Left forelimb (tissue), 1 donor: Measurements from ENCODE around the gene SLC24A4.

Experiments used
- DNase-seq: peaks from one replicate; pipeline ENCODE4 v3.0.0-alpha.2; 2018; ENCODE audit warnings: low spot score

SLC24A4 gene

GRCh38 chr14:92475451-92476187, 152.7 kb downstream of the SLC24A4 start:
- no peak for DNase-seq

DNA sequence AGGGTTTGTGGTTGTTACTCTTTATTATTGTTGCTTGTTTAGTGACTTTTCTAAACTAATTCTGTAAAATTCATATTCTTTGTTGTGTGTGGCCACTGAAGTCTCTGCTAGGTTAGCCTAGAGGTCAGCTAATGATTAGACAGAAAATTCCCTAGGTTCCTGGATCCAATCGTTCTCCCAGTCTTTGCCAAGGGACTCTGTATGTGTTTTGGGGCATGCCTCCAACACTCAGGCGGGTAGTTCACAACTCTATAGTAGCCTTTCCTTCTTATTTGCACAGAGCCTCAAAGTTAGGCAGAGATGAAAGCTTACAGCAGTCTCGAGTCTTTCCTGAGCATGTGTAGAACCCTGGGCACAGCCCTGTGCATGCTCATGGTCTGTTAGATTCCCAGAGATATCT, 157.9 kb downstream of the SLC24A4 start:
- DNase-seq, result no peak

- no peak for DNase-seq
These were observed 158.4 kb downstream of the SLC24A4 start for GRCh38 chr14:92481386-92481785.

- no peak for DNase-seq
These were observed 159.0 kb downstream of the SLC24A4 start for GRCh38 chr14:92481811-92482555.

DNA sequence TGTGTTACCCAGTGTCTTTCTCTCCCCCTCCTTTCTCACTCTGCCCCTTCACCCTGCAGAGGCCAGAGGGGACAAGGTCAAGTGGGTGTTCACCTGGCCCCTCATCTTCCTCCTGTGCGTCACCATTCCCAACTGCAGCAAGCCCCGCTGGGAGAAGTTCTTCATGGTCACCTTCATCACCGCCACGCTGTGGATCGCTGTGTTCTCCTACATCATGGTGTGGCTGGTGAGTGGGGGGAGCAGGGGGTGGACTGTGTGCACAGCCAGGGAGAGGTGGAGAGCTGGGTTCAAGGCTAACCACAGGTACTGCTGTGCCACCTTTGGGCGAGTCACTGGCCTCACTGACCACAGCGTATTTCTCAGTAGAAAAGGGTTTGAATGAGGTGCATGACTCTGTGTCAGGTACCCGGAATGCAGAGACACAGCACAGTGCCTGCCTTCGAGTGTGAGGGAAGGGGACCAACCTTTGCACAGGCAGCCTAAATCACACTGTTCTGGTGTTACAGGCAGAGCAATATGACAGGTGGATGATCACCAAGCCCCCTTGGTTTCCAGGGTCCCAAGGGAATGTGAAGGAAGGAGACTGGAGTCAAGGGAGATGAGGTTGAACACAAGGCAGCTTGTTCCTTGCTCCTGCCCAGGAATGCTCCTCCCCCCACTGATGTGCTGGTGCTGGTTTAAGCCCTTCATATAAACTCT, 159.8 kb downstream of the SLC24A4 start:
- DNase-seq, result no peak

- no peak for DNase-seq
These were observed 161.3 kb downstream of the SLC24A4 start for GRCh38 chr14:92484132-92484823.

DNA sequence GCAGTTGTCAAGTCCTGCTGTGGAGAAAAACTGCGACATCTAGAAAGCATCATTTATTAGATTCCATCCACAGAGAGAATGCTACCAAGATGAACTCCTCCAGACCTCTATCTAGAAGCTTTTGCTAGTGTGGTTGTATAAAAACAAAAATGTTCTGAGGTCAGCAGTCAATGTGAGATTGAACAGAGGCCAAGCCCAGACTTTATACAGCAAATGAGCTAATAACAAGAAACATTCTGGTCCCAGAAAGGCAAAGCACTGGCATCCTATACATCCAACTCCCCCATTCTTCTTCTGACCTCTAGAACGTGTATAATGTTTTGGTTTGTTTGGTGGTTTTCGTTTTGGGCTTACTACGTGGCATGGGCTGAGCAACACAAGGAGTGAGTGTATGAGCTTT, 163.9 kb downstream of the SLC24A4 start:
- DNase-seq, result no peak

- no peak for DNase-seq
These were observed 164.7 kb downstream of the SLC24A4 start for GRCh38 chr14:92487513-92488133.

GRCh38 chr14:92489394-92490238, 166.7 kb downstream of the SLC24A4 start:
- DNase-seq, result no peak

DNA sequence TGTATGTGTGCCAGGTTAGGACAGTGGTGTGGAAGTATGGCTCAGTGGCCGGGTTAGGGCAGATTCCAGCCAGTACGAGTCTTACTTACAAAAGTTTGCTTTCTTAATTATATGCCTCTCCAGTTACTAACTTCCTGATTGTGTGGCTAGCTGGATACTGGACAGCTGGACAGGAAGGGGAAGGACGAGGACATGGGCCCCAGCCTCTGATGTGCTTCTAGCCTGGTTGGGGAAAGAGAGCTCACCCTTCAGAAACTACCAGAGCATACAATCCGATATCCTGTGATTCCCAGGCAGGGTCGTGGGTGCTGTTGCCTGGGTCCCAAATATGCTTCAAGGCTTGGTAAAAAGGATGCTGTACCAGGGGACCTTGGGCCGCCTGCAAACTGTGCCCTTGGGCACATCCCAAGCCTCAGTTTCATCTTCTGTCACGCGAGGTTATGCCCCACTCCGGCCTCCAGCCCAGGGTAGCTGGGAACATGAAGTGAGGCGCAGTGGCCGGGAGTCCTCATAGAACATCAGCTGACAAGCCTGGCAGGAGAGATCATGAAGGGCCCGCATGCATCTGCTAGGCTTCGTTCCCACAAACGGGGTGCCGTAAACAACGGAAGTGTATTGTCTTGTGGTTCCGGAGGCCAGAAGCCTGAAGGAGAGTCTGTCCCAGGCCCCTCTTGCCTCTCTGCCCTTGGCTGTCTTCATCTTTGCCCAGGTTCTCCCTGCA, 167.4 kb downstream of the SLC24A4 start:
- DNase-seq, result no peak

- DNase-seq, result no peak
These were observed 168.8 kb downstream of the SLC24A4 start for GRCh38 chr14:92491782-92492181.

DNA sequence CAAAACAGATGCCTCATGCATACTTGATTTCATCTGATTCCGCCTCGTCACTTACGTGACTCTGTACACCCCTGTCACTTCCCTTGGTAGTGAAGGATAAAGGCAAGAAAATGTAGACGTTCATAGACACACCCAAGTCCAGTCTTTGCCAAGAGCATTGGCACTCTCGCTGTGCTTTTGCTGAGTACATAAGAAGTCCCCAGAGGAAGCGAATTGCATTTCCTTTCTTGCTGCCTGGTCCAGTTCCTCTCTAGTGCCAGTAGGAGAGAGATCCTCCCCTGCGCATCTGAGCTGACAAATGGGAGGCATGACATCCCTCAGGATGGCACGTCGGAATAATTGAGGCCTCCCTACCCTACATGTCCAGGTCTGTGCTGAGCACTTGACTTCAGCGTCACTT, 169.3 kb downstream of the SLC24A4 start:
- no peak for DNase-seq

DNA sequence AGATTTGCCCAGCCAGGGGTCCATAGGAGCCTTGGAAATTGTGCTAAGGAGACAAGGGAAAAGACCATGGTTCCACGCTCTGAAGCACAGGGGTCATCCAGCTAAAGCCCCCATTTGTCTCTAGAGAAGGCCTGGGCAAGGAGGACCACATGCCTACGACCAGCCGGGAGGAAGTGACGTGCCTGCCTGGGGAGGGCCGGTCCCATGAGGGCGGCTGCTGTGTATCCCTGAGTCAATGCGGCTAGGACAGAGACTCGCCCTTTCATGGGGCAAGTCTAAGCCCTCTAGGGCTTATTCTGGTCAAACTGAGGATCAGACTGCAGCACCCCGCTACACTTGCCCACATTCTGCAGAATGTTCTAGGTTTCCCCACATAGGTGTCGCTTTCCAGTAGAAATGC, 170.1 kb downstream of the SLC24A4 start:
- DNase-seq, result no peak

DNA sequence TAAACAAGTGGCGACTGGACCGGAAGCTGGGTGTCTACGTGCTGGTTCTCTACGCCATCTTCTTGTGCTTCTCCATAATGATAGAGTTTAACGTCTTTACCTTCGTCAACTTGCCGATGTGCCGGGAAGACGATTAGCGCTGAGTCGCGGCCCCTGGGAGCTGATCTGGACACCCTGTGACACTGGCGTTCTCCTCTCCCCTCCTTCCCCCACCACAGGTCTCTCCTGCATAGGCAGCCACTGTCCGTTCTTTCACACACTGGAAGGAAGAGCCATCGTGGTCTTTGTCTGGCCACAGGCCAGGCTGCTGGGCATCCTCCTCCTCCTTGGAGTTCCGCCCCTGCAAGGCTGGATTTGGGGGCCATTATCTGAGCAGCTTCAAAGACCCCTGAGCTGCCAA, 170.5 kb downstream of the SLC24A4 start:
- no peak for DNase-seq

- no peak for DNase-seq
These were observed 171.5 kb downstream of the SLC24A4 start for GRCh38 chr14:92494512-92494911.

DNA sequence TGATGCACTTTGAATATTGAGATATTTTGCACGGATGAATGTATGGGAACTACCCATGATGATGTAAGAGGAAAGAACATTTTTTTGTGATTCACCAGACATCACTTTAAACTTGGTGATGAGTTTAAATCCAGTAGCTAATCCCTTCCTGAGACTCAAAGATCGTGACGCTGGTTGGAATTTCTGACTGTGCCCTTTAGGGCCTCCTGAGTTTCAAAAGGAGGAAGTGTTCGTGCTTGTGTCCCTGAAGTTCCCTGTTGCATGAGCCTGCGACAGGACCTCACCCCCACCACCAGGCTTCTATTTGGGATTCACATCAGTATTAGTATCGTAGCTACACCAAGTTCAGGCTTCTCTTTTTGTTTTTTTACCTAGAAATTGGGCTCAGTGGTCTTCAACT, 172.1 kb downstream of the SLC24A4 start:
- DNase-seq, result no peak

GRCh38 chr14:92496191-92496857, 173.4 kb downstream of the SLC24A4 start:
- DNase-seq, result no peak

- DNase-seq, result no peak
These were observed 174.4 kb downstream of the SLC24A4 start for GRCh38 chr14:92497391-92497790.

DNA sequence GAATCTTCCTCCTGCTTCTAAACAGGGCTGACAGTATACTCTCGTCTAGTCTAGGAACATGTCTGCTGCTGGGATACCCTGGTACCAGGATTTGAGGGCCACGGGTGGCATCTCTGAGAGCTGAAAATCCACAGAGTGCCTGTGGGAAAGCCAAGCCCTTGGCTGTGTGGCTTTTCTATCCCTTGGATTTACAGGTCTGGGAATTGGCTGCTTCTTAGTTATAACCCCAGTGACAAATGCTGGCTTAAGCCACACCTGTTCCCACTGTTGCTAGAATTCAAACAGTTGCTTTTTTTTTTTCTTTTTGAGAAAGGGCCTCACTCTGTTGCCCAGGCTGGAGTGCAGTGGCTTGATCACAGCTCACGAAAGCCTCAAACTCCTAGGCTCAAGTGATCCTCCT, 176.3 kb downstream of the SLC24A4 start:
- no peak for DNase-seq

DNA sequence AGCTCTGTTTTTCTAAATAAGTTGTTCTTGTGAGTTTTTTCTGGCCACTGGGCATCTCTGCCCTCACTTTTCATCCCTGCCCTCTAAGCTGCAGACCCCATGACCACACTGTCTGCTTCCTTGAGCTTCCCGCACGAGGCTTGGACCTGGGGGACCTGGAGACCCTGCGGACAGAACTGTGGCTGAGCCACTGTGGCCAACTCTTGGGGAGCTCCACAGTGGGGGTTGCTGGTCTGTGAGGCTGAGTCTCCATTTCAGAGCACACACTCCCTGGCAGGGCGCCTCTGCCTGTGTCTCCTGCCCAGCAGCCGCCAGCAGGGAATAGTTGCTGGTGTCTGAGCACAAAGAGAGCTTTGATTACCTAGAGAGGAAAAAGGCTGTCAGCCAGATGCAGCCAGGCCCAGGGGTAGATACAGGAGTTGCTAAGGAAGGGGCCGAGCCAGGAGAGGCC, 177.6 kb downstream of the SLC24A4 start:
- no peak for DNase-seq
